ENCODE results near the gene RAB1B. TPM values are rescaled to one million over a fixed set of nuclear protein-coding genes. Genes with fewer than 3 reads are reported as not detected.
A peak's percentile ranks its signal among the peaks of the same experiment; 100 is the strongest.
"Not testable (repeated sequence)": the region's sequence is repeated elsewhere in the genome, so short reads cannot be mapped to it uniquely, and the experiment has no call there.

RAB1B gene
- total and polyA plus RNA-seq, 9 donors: 69.7 to 111 (median 101) TPM

GRCh38 chr11:66294626-66295620, 26.5 kb downstream of the RAB1B start:
- H3K27me3 ChIP-seq (ENCODE audit: control insufficient read depth, insufficient read depth, low read length): peaks cover 40% of the 10 kb centered on the region
- no peak for DNase-seq
- H3K27ac ChIP-seq (ENCODE audit: low read length): no peak overlapping the region
- WGBS (ENCODE audit: insufficient coverage): 84% methylated on average over 120 of the region's 123 CpGs
- no peaks in the 10 kb centered on the region for H3K36me3 ChIP-seq (ENCODE audit: control insufficient read depth, insufficient read depth, low read length)
- H3K9me3 ChIP-seq (replicated peaks; ENCODE audit: control insufficient read depth, low read depth, low read length): no peaks in the 10 kb centered on the region
- no peak overlapping the region for H3K4me3 ChIP-seq (ENCODE audit: low read length)
- peaks cover 6% of the 10 kb centered on the region for H3K4me1 ChIP-seq (ENCODE audit: control insufficient read depth, insufficient read depth, low read length)

GRCh38 chr11:66297610-66298009, 29.2 kb downstream of the RAB1B start:
- Histone ChIP-seq H3K4me3 (ENCODE audit: low read length) (no peak overlapping the region), H3K36me3 (ENCODE audit: control insufficient read depth, insufficient read depth, low read length) (no peaks in the 10 kb centered on the region), H3K4me1 (ENCODE audit: control insufficient read depth, insufficient read depth, low read length) (no peaks in the 10 kb centered on the region), H3K27ac (ENCODE audit: low read length) (no peak overlapping the region), H3K27me3 (ENCODE audit: control insufficient read depth, insufficient read depth, low read length) (peaks cover 18% of the 10 kb centered on the region), H3K9me3 (replicated peaks; ENCODE audit: control insufficient read depth, low read depth, low read length) (no peaks in the 10 kb centered on the region)
- 54% methylated on average over 5 of the region's 8 CpGs for WGBS (ENCODE audit: insufficient coverage)
- no peak for DNase-seq

- Histone ChIP-seq H3K27ac (ENCODE audit: low read length) (no peak overlapping the region), H3K4me3 (ENCODE audit: low read length) (no peak overlapping the region), H3K9me3 (replicated peaks; ENCODE audit: control insufficient read depth, low read depth, low read length) (no peaks in the 10 kb centered on the region), H3K27me3 (ENCODE audit: control insufficient read depth, insufficient read depth, low read length) (peaks cover 3% of the 10 kb centered on the region), H3K36me3 (ENCODE audit: control insufficient read depth, insufficient read depth, low read length) (no peaks in the 10 kb centered on the region), H3K4me1 (ENCODE audit: control insufficient read depth, insufficient read depth, low read length) (no peaks in the 10 kb centered on the region)
- DNase-seq: no peak
- whole genome bisulfite sequencing (ENCODE audit: insufficient coverage): 40% methylated on average over 1 of the region's 3 CpGs
Observed at GRCh38 chr11:66299186-66299585, 30.7 kb downstream of the RAB1B start.

- Histone ChIP-seq H3K27ac (ENCODE audit: low read length) (no peak overlapping the region), H3K36me3 (ENCODE audit: control insufficient read depth, insufficient read depth, low read length) (no peaks in the 10 kb centered on the region), H3K4me3 (ENCODE audit: low read length) (no peak overlapping the region), H3K9me3 (replicated peaks; ENCODE audit: control insufficient read depth, low read depth, low read length) (no peaks in the 10 kb centered on the region), H3K4me1 (ENCODE audit: control insufficient read depth, insufficient read depth, low read length) (no peaks in the 10 kb centered on the region), H3K27me3 (ENCODE audit: control insufficient read depth, insufficient read depth, low read length) (peaks cover 4% of the 10 kb centered on the region)
- DNase-seq: no peak
- 82% methylated on average over 9 of the region's 12 CpGs for WGBS (ENCODE audit: insufficient coverage)
Observed at GRCh38 chr11:66302656-66303055, 34.2 kb downstream of the RAB1B start.

- DNase-seq: no peak
- 43% methylated on average over 3 of the region's 3 CpGs for WGBS (ENCODE audit: insufficient coverage)
- Histone ChIP-seq H3K9me3 (replicated peaks; ENCODE audit: control insufficient read depth, low read depth, low read length) (no peaks in the 10 kb centered on the region), H3K4me1 (ENCODE audit: control insufficient read depth, insufficient read depth, low read length) (peaks cover 22% of the 10 kb centered on the region), H3K27me3 (ENCODE audit: control insufficient read depth, insufficient read depth, low read length) (peaks cover 14% of the 10 kb centered on the region), H3K27ac (ENCODE audit: low read length) (no peak overlapping the region), H3K4me3 (ENCODE audit: low read length) (no peak overlapping the region), H3K36me3 (ENCODE audit: control insufficient read depth, insufficient read depth, low read length) (no peaks in the 10 kb centered on the region)
Observed at GRCh38 chr11:66309475-66309874, 41.0 kb downstream of the RAB1B start.

GRCh38 chr11:66310324-66310723, 41.9 kb downstream of the RAB1B start:
- no peaks in the 10 kb centered on the region for H3K36me3 ChIP-seq (ENCODE audit: control insufficient read depth, insufficient read depth, low read length)
- no peak overlapping the region for H3K4me3 ChIP-seq (ENCODE audit: low read length)
- peaks cover 29% of the 10 kb centered on the region for H3K4me1 ChIP-seq (ENCODE audit: control insufficient read depth, insufficient read depth, low read length)
- H3K27me3 ChIP-seq (ENCODE audit: control insufficient read depth, insufficient read depth, low read length): peaks cover 19% of the 10 kb centered on the region
- no CpG with 5 or more reads among the region's 8 CpGs for WGBS (ENCODE audit: insufficient coverage)
- H3K9me3 ChIP-seq (replicated peaks; ENCODE audit: control insufficient read depth, low read depth, low read length): no peaks in the 10 kb centered on the region
- DNase-seq: no peak
- H3K27ac ChIP-seq (ENCODE audit: low read length): no peak overlapping the region

GRCh38 chr11:66310803-66311440, 42.5 kb downstream of the RAB1B start:
- not testable (repeated sequence) for DNase-seq; H3K27ac ChIP-seq (ENCODE audit: low read length)

GRCh38 chr11:66311470-66311964, 43.1 kb downstream of the RAB1B start:
- H3K9me3 ChIP-seq (replicated peaks; ENCODE audit: control insufficient read depth, low read depth, low read length): no peaks in the 10 kb centered on the region
- 9% methylated on average over 14 of the region's 26 CpGs for WGBS (ENCODE audit: insufficient coverage)
- H3K4me3 ChIP-seq (ENCODE audit: low read length): peak overlapping the region; percentile 62
- no peak for DNase-seq
- no peaks in the 10 kb centered on the region for H3K36me3 ChIP-seq (ENCODE audit: control insufficient read depth, insufficient read depth, low read length)
- H3K27me3 ChIP-seq (ENCODE audit: control insufficient read depth, insufficient read depth, low read length): peaks cover 19% of the 10 kb centered on the region
- H3K27ac ChIP-seq (ENCODE audit: low read length): peak overlapping the region; percentile 97
- H3K4me1 ChIP-seq (ENCODE audit: control insufficient read depth, insufficient read depth, low read length): peaks cover 38% of the 10 kb centered on the region

More at GRCh38 chr11:66310803-66311440, 42.5 kb downstream of the RAB1B start:
- WGBS (ENCODE audit: insufficient coverage): 87% methylated on average over 5 of the region's 18 CpGs
- H3K4me3 ChIP-seq (ENCODE audit: low read length); H3K9me3 ChIP-seq (replicated peaks; ENCODE audit: control insufficient read depth, low read depth, low read length); H3K36me3 ChIP-seq (ENCODE audit: control insufficient read depth, insufficient read depth, low read length): not testable (repeated sequence)
- H3K4me1 ChIP-seq (ENCODE audit: control insufficient read depth, insufficient read depth, low read length): peaks cover 33% of the 10 kb centered on the region
- H3K27me3 ChIP-seq (ENCODE audit: control insufficient read depth, insufficient read depth, low read length): peaks cover 19% of the 10 kb centered on the region

GRCh38 chr11:66311965-66312548, 43.6 kb downstream of the RAB1B start:
- WGBS (ENCODE audit: insufficient coverage): under 1% methylated on average over 44 of the region's 44 CpGs
- H3K4me3 ChIP-seq (ENCODE audit: low read length): peak overlapping the region; percentile 62
- H3K9me3 ChIP-seq (replicated peaks; ENCODE audit: control insufficient read depth, low read depth, low read length): no peaks in the 10 kb centered on the region
- H3K36me3 ChIP-seq (ENCODE audit: control insufficient read depth, insufficient read depth, low read length): no peaks in the 10 kb centered on the region
- peaks cover 19% of the 10 kb centered on the region for H3K27me3 ChIP-seq (ENCODE audit: control insufficient read depth, insufficient read depth, low read length)
- DNase-seq: peak; percentile 95
- peaks cover 43% of the 10 kb centered on the region for H3K4me1 ChIP-seq (ENCODE audit: control insufficient read depth, insufficient read depth, low read length)
- H3K27ac ChIP-seq (ENCODE audit: low read length): peak overlapping the region; percentile 97
